Thoracic aorta (tissue), 2 donors: ENCODE data around the gene ENTREP3. TPM values are rescaled to one million over a fixed set of nuclear protein-coding genes. Genes with fewer than 3 reads are reported as not detected.
"Not testable (repeated sequence)": the region's sequence is repeated elsewhere in the genome, so short reads cannot be mapped to it uniquely, and the experiment has no call there.

Source experiments
- ATAC-seq: fragments of 150-250 bp; one replicate; pipeline ENCODE4 v1.8.0; 2017; ENCODE audit warnings: low read depth; ENCODE audit not compliant: insufficient number of reproducible peaks, low FRiP score
- DNase-seq: peaks from one replicate; pipeline ENCODE4 v3.0.0-alpha.2; 2020; ENCODE audit warnings: low spot score
- H3K27ac ChIP-seq, 2 donors: fragments of 200-600 bp; sonication (generic); 1 replicate in 1 of 2; 2 replicates in 1 of 2; pipeline ENCODE4 v1.5.1; 2016; ENCODE audit warnings: mild to moderate bottlenecking in 2 of 2, moderate library complexity in 2 of 2
- H3K27me3 ChIP-seq: fragments of 200-600 bp; sonication (generic); replicated peaks from 2 replicates; pipeline ENCODE4 v1.6.0; 2016; ENCODE audit warnings: mild to moderate bottlenecking; ENCODE audit not compliant: insufficient read depth
- H3K36me3 ChIP-seq: fragments of 200-600 bp; sonication (generic); one replicate; pipeline ENCODE4 v1.5.1; 2016
- H3K4me1 ChIP-seq, 2 donors: fragments of 200-600 bp; sonication (generic); 1 replicate in 1 of 2; 2 replicates in 1 of 2; pipeline versions ENCODE4 v1.5.1 to v1.6.0; 2016; ENCODE audit warnings: low read depth in 2 of 2, mild to moderate bottlenecking in 1 of 2; ENCODE audit not compliant: control insufficient read depth in 1 of 2
- H3K4me3 ChIP-seq: fragments of 200-600 bp; sonication (generic); 2 replicates; pipeline ENCODE4 v1.5.1; 2016; ENCODE audit warnings: mild to moderate bottlenecking
- H3K9me3 ChIP-seq: fragments of 200-600 bp; sonication (generic); 2 replicates; pipeline ENCODE4 v1.5.1; 2016
- CTCF ChIP-seq: fragments of 200-600 bp; sonication (generic); IDR thresholded peaks from one replicate; pipeline ENCODE4 v1.5.1; 2019; ENCODE audit warnings: antibody characterized with exemption
- total RNA-seq, 2 donors: library from RNA; depleted of rRNA; stranded (reverse); fragments of >200 nt; gene quantifications; one replicate each; pipeline versions ENCODE4 v1.1.0 to v1.2.3, GENCODE V29; 2016

The ENTREP3 gene
- total RNA-seq, 2 donors from 2014 or later, result 14.7 to 16.1 TPM

GRCh38 chr1:155236451-155236850 is 18.8 kb downstream of the ENTREP3 start:
- Histone ChIP-seq H3K9me3 (no peaks in the 10 kb centered on the region), H3K4me1 (peaks cover 20 to 29% of the 10 kb centered on the region in 2 donors), H3K27me3 (no peaks in the 10 kb centered on the region), H3K27ac (no peak overlapping the region), H3K36me3 (no peaks in the 10 kb centered on the region), H3K4me3 (no peak overlapping the region)
- TF ChIP-seq CTCF, result no peak
- no peak for ATAC-seq
- no peak for DNase-seq

- not testable (repeated sequence) for H3K36me3 ChIP-seq, H3K27me3 ChIP-seq, H3K9me3 ChIP-seq, H3K4me3 ChIP-seq, H3K27ac ChIP-seq, ATAC-seq, DNase-seq
- peaks cover 14 to 27% of the 10 kb centered on the region in 2 donors for H3K4me1 ChIP-seq
These were observed 19.9 kb downstream of the ENTREP3 start for GRCh38 chr1:155235375-155235774.

GRCh38 chr1:155233502-155233901 is 21.8 kb downstream of the ENTREP3 start:
- not testable (repeated sequence) for ATAC-seq, H3K27me3 ChIP-seq, DNase-seq, H3K4me3 ChIP-seq, H3K9me3 ChIP-seq, H3K27ac ChIP-seq, H3K36me3 ChIP-seq
- peaks cover 14 to 18% of the 10 kb centered on the region in 2 donors for H3K4me1 ChIP-seq

- Histone ChIP-seq H3K27ac (peak overlapping the region; percentile 68 to 83), H3K4me1 (peaks cover 18 to 25% of the 10 kb centered on the region in 2 donors)
- H3K27me3 ChIP-seq, H3K36me3 ChIP-seq, ATAC-seq, H3K9me3 ChIP-seq, H3K4me3 ChIP-seq, DNase-seq: not testable (repeated sequence)
These were observed 23.0 kb downstream of the ENTREP3 start for GRCh38 chr1:155232001-155232978.

GRCh38 chr1:155231302-155231701 is 24.0 kb downstream of the ENTREP3 start:
- H3K4me3 ChIP-seq, H3K9me3 ChIP-seq, H3K27me3 ChIP-seq, H3K36me3 ChIP-seq, ATAC-seq, DNase-seq: not testable (repeated sequence)
- Histone ChIP-seq H3K4me1 (peaks cover 19 to 28% of the 10 kb centered on the region in 2 donors), H3K27ac (peak overlapping the region; percentile 68 to 83)

GRCh38 chr1:155228096-155228427 is 27.2 kb downstream of the ENTREP3 start:
- H3K27ac ChIP-seq, result peak overlapping the region; percentile 71 to 77
- no peak for TF ChIP-seq CTCF
- no peaks in the 10 kb centered on the region for H3K27me3 ChIP-seq
- no peaks in the 10 kb centered on the region for H3K36me3 ChIP-seq
- no peak for DNase-seq
- no peak for ATAC-seq
- H3K4me1 ChIP-seq, result peaks cover 40 to 53% of the 10 kb centered on the region in 2 donors
- no peaks in the 10 kb centered on the region for H3K9me3 ChIP-seq
- H3K4me3 ChIP-seq, result peak overlapping the region; percentile 74

GRCh38 chr1:155227261-155228095 is 27.8 kb downstream of the ENTREP3 start:
- DNase-seq (peak; percentile 92), ATAC-seq (peak; percentile 92)
- Histone ChIP-seq H3K9me3 (no peaks in the 10 kb centered on the region), H3K4me1 (peaks cover 36 to 50% of the 10 kb centered on the region in 2 donors), H3K27ac (peak overlapping the region; percentile 74 to 77), H3K27me3 (no peaks in the 10 kb centered on the region), H3K36me3 (no peaks in the 10 kb centered on the region), H3K4me3 (peak overlapping the region; percentile 74)
- no peak for TF ChIP-seq CTCF
